ENCODE results near the gene GLB1L3. TPM values are rescaled to one million over a fixed set of nuclear protein-coding genes. Genes with fewer than 3 reads are reported as not detected.

GLB1L3 gene
- total RNA-seq, 4 donors from 2014 or later: 7.5 to 18.5 (median 8.9) TPM

DNA sequence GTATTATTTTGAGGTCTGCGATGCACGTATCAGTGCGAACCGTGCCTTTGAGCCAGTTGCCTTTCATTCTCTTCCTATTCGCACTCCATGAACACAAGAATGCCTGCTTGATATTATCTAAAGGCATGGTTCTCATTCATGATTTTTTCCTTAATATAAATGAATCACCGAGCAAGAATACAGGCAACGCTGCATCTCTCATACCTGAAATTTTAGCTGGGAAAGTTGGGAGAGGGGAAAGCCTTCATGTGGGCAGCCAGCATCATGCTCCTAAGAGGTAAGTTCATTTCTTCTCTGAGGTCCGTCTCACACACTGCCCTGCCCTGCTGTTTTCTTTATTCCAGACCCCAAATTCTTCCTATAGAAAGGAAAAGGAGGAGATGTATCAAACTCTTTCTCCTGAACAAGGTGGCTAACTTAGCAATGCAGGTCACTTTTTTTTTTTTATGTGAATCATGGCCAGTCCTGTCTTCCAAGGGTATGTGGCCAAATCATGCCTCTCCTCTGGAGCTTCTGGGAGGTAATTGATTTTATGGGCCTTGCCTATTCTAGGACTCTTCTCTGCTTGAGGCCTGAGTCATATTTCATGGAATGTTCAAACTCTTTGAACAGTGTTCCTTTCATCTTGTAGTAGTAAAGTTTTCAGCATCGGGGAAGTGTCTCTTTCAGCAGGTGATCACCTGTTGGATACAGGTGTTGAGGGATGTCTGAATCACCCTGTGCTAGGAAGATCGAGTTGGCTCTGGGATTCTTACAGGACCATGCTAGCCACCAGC is 58.8 kb downstream of the GLB1L3 start:
- intact Hi-C loops (cut with DNase I; ENCODE audit: low total_unique reads): no loop called here
- no peak overlapping the region for H3K4me3 ChIP-seq (ENCODE audit: low read depth, poor library complexity, severe bottlenecking)
- WGBS, 2 donors: 84 to 85% methylated on average over 10 of the region's 10 CpGs
- DNase-seq (ENCODE audit: low spot score in 2 of 2): no peak
- TF ChIP-seq CTCF (IDR thresholded peaks at IDR 0.05): no peak
- TF ChIP-seq POLR2A (IDR thresholded peaks at IDR 0.05): no peak

DNA sequence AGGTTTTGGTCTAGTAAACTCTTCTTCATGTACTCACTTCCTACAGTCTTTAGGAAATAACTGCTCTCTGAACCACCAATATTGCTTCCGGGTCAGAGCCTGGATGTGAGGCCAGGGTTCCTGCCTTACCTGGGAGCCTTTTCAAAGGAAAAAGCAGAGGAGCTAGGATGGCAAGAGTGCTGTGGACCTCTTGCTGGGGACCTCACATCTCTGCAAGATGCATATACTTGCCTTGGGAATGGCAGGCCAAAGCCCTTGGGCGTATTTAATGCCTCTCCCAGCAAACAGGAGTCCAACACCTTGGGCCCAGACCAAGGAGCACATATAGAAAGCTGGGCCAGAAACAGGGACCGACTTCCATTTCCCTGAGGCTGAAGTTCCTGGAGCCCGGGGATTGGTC is 60.9 kb downstream of the GLB1L3 start:
- 88 to 89% methylated on average over 4 of the region's 4 CpGs for WGBS, 2 donors
- H3K4me3 ChIP-seq (ENCODE audit: low read depth, poor library complexity, severe bottlenecking): no peak overlapping the region
- DNase-seq (ENCODE audit: low spot score in 2 of 2): peak in 1 of 2 donors; percentile 29
- TF ChIP-seq POLR2A (IDR thresholded peaks at IDR 0.05) (no peak), CTCF (IDR thresholded peaks at IDR 0.05) (no peak)
- intact Hi-C loops (cut with DNase I; ENCODE audit: low total_unique reads): no loop called here

GRCh38 chr11:134338068-134338467 is 61.9 kb downstream of the GLB1L3 start:
- intact Hi-C loops (cut with DNase I; ENCODE audit: low total_unique reads): no loop called here
- 88 to 93% methylated on average over 15 of the region's 15 CpGs for WGBS, 2 donors
- TF ChIP-seq CTCF (IDR thresholded peaks at IDR 0.05): no peak
- no peak for TF ChIP-seq POLR2A (IDR thresholded peaks at IDR 0.05)
- H3K4me3 ChIP-seq (ENCODE audit: low read depth, poor library complexity, severe bottlenecking): no peak overlapping the region
- peak in 1 of 2 donors; percentile 75 for DNase-seq (ENCODE audit: low spot score in 2 of 2)

DNA sequence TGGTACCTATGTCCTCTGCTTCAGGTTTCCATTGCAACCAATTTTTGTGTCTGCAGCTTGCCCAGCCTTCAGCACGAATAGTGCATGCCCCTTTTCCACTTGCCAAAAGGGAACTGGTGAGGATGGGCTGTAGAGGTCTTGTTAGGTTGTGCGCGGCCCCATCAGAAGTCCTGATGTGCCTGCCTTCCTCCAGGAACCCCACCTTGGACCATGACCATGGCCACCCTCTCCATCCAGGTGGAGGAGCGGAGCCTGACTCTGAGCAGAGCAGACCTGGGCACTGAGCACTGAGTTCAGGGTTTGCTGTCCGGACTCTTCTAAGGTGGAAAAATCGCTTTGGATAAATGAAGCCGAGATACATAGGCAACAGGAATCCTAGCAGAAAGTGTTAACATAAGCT is 62.5 kb downstream of the GLB1L3 start:
- intact Hi-C loops (cut with DNase I; ENCODE audit: low total_unique reads): no loop called here
- 90 to 91% methylated on average over 7 of the region's 7 CpGs for WGBS, 2 donors
- no peak for TF ChIP-seq CTCF (IDR thresholded peaks at IDR 0.05)
- no peak for TF ChIP-seq POLR2A (IDR thresholded peaks at IDR 0.05)
- no peak overlapping the region for H3K4me3 ChIP-seq (ENCODE audit: low read depth, poor library complexity, severe bottlenecking)
- DNase-seq (ENCODE audit: low spot score in 2 of 2): peak in 1 of 2 donors; percentile 61

- 47 to 54% methylated on average over 4 of the region's 4 CpGs for WGBS, 2 donors
- intact Hi-C loops (cut with DNase I; ENCODE audit: low total_unique reads): no loop called here
- peak in 1 of 2 donors; percentile 66 for DNase-seq (ENCODE audit: low spot score in 2 of 2)
- H3K4me3 ChIP-seq (ENCODE audit: low read depth, poor library complexity, severe bottlenecking): no peak overlapping the region
- TF ChIP-seq CTCF (IDR thresholded peaks at IDR 0.05): no peak
- no peak for TF ChIP-seq POLR2A (IDR thresholded peaks at IDR 0.05)
Measured at GRCh38 chr11:134339756-134340155, 63.6 kb downstream of the GLB1L3 start.

All from lower leg skin (tissue), 4 donors.